Lung (tissue), 12 donors: ENCODE data around the gene SPACA4. TPM values are rescaled to one million over a fixed set of nuclear protein-coding genes. Genes with fewer than 3 reads are reported as not detected.

ENCODE experiments used
- ATAC-seq: fragments of 200-7000 bp; cut with Tn5 transposase; one replicate; pipeline ENCODE4 v1.9.1; 2020; ENCODE audit warnings: moderate number of reproducible peaks; ENCODE audit not compliant: insufficient read depth, low FRiP score
- DNase-seq, 3 donors: peaks; one replicate each; pipeline ENCODE4 v3.0.0-alpha.2; 2013 to 2017
- H3K27ac ChIP-seq, 2 donors: one replicate each; pipeline ENCODE4 v1.5.1; 2013; ENCODE audit warnings: mild to moderate bottlenecking in 2 of 2, moderate library complexity in 2 of 2, control low read depth in 1 of 2, inconsistent platforms in 1 of 2, low read depth in 1 of 2, low read length in 1 of 2
- H3K27me3 ChIP-seq, 3 donors: one replicate each; pipeline ENCODE4 v1.5.1; 2013; ENCODE audit warnings: low read length in 2 of 3; ENCODE audit not compliant: control insufficient read depth in 3 of 3, insufficient read depth in 3 of 3
- H3K36me3 ChIP-seq, 4 donors: one replicate each; pipeline ENCODE4 v1.5.1; 2013; ENCODE audit warnings: low read length in 4 of 4, mild to moderate bottlenecking in 1 of 4, moderate library complexity in 1 of 4; ENCODE audit not compliant: control insufficient read depth in 4 of 4, insufficient read depth in 4 of 4
- H3K4me1 ChIP-seq, 5 donors: one replicate each; pipeline ENCODE4 v1.5.1; 2013; ENCODE audit warnings: low read length in 5 of 5, mild to moderate bottlenecking in 2 of 5, moderate library complexity in 1 of 5; ENCODE audit not compliant: control insufficient read depth in 5 of 5, insufficient read depth in 5 of 5
- H3K4me3 ChIP-seq: one replicate; pipeline ENCODE4 v1.5.1; 2013; ENCODE audit warnings: mild to moderate bottlenecking, control low read depth, moderate library complexity
- H3K9ac ChIP-seq, 2 donors: one replicate each; pipeline ENCODE4 v1.5.1; 2013; ENCODE audit warnings: low read length in 2 of 2, control low read depth in 1 of 2; ENCODE audit not compliant: insufficient read depth in 1 of 2
- H3K9me3 ChIP-seq, 4 donors: one replicate each; pipeline ENCODE4 v1.5.1; 2013; ENCODE audit warnings: low read length in 3 of 4, mild to moderate bottlenecking in 1 of 4, moderate library complexity in 1 of 4; ENCODE audit not compliant: control insufficient read depth in 4 of 4, insufficient read depth in 3 of 4
- WGBS, 2 donors: extraction: QIAGEN DNeasy Blood & Tissue Kit; methylation state at CpG; one replicate each; pipeline ENCODE4 v1.1.7; 2013; 5-methylcytosine and 5-hydroxymethylcytosine counted together
- polyA plus RNA-seq, 2 donors: library from polyadenylated mRNA; stranded (reverse); fragments of 200-250 nt; gene quantifications; one replicate each; pipeline ENCODE4 v1.2.1, GENCODE V29; 2013
- total RNA-seq, 2 donors: library from RNA; depleted of rRNA in 1 of 2; stranded (reverse); fragments of >200 nt in 1 of 2; gene quantifications; one replicate each; pipeline ENCODE4 v1.2.1, GENCODE V29; 2014 to 2021
- TF ChIP-seq, protein P1 (sequence below): IDR thresholded peaks from 2 replicates; pipeline ENCODE4 v1.5.1; 2012; ENCODE audit warnings: mild to moderate bottlenecking; ENCODE audit errors: control extremely low read depth, extremely low read depth
- donor health status: control.
- donor health status: control.
- donor health status: Bipolar disorder and iron deficiency.
- donor health status: healthy.
- donor health status: DM: yes; HTN: yes; CAD: no.

The SPACA4 gene
- total and polyA plus RNA-seq, 4 donors = 0.03 to 0.16 TPM; not detected in 2

DNA sequence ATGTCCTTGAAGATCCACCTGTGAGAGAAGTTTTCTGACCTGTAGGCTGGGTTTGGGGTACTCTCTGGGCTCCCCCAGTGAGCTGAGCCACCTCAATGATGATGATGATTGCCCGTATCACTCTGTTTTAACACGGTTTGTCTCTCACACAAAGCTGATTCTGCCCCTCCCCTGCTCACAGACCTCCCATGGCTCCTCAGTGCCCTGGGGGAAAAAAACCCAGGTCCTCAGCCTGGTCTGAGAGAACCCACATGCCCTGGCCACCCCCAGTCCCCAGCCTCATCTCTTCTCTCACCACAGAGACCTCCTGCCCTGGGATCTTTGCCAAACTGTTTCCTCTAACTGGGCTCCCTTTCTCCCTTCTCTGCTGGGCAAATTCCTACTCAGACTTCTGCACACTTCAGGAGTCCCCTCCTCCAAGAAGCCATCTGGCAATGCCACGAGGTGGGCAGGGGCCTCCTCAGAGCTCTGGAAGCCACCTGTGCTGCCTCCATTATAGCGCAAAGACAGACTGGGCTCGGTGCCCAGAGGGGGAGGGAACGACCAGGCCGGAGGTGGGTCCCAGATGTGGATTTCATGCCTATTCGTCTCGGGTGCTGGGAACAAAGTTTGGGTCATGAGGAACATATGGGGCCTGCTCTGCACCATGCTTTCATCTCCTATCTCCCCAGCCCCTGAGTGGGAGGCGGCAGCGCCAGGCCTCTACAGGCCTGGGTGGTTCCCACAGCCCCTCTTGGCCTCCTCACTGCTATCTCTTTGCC lies 47.9 kb downstream of the SPACA4 start:
- Histone ChIP-seq H3K4me1 (peaks cover 0 to 6% (median 0%) of the 10 kb centered on the region in 5 donors), H3K27ac (no peak overlapping the region), H3K9ac (no peak overlapping the region), H3K4me3 (no peak overlapping the region), H3K36me3 (no peaks in the 10 kb centered on the region), H3K9me3 (no peaks in the 10 kb centered on the region), H3K27me3 (no peaks in the 10 kb centered on the region)
- DNase-seq (peak; percentile 4 to 41 (median 37)), ATAC-seq (no peak)
- 48 to 53% methylated on average over 11 of the region's 11 CpGs for WGBS, 2 donors
- TF ChIP-seq, protein P1, sequence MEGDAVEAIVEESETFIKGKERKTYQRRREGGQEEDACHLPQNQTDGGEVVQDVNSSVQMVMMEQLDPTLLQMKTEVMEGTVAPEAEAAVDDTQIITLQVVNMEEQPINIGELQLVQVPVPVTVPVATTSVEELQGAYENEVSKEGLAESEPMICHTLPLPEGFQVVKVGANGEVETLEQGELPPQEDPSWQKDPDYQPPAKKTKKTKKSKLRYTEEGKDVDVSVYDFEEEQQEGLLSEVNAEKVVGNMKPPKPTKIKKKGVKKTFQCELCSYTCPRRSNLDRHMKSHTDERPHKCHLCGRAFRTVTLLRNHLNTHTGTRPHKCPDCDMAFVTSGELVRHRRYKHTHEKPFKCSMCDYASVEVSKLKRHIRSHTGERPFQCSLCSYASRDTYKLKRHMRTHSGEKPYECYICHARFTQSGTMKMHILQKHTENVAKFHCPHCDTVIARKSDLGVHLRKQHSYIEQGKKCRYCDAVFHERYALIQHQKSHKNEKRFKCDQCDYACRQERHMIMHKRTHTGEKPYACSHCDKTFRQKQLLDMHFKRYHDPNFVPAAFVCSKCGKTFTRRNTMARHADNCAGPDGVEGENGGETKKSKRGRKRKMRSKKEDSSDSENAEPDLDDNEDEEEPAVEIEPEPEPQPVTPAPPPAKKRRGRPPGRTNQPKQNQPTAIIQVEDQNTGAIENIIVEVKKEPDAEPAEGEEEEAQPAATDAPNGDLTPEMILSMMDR = no peak

DNA sequence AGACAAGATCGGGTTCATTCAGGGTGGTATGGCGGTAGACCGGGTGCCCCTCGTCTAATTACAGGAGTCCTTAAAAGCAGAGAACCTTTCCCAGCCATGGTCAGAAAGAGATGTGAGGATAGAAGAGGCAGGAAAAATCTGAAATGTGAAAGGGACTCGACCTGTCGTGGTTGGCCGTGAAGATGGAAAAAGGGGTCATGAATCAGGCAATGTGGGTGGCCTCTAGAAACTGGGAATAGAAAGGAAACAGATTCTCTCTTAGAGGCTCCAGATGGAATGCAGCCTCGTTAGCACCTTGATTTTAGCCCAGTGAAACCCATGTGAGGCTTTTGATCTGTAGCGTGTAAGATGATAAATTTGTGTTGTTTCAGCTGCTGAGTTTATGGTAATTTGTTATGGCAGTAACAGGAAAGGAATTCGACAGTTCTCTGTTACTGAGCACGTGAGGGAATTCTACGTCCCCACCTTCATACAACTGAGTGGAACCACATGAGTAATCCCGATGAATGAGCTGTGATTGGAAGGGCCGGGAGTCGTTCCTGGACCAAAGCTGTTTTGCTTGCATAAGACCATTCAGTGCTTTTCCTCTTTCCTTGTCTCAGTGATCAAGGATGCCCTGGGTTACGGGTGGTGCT lies 50.4 kb downstream of the SPACA4 start:
- Histone ChIP-seq H3K4me3 (no peak overlapping the region), H3K36me3 (no peaks in the 10 kb centered on the region), H3K9ac (no peak overlapping the region), H3K9me3 (no peaks in the 10 kb centered on the region), H3K4me1 (peaks cover 0 to 7% (median 0%) of the 10 kb centered on the region in 5 donors), H3K27me3 (no peaks in the 10 kb centered on the region), H3K27ac (no peak overlapping the region)
- DNase-seq = peak in 1 of 3 donors; percentile 20
- TF ChIP-seq, protein P1 = no peak
- ATAC-seq = no peak
- 58 to 63% methylated on average over 16 of the region's 16 CpGs for WGBS, 2 donors

Other genes starting within 250 kb of the SPACA4 start
- gene TMEM143, start 242.8 kb upstream of the SPACA4 start, total RNA-seq = 10 to 100 TPM; 10.9 to 12.3 TPM
- 1 to 10 TPM; 4.1 to 7.6 TPM for gene TMEM143, start 242.8 kb upstream of the SPACA4 start, polyA plus RNA-seq
- gene SYNGR4, start 242.4 kb upstream of the SPACA4 start, total RNA-seq = not detected
- not detected for gene SYNGR4, start 242.4 kb upstream of the SPACA4 start, polyA plus RNA-seq
- 100 to 1,000 TPM; 101 to 142 TPM for gene KDELR1, start 215.2 kb upstream of the SPACA4 start, total RNA-seq
- 100 to 1,000 TPM; 108 to 156 TPM for gene KDELR1, start 215.2 kb upstream of the SPACA4 start, polyA plus RNA-seq
- gene GRIN2D, start 213.1 kb upstream of the SPACA4 start, total RNA-seq = 1 to 10 TPM in 1 of 2 donors, under 1 TPM in 1; 0.54 to 1.0 TPM
- under 1 TPM; 0.26 to 0.32 TPM for gene GRIN2D, start 213.1 kb upstream of the SPACA4 start, polyA plus RNA-seq
- gene GRWD1, start 160.8 kb upstream of the SPACA4 start, total RNA-seq = 10 to 100 TPM; 14.6 to 38.1 TPM
- 10 to 100 TPM in 1 of 2 donors, 1 to 10 TPM in 1; 8.9 to 29.2 TPM for gene GRWD1, start 160.8 kb upstream of the SPACA4 start, polyA plus RNA-seq
- under 1 TPM; 0.82 to 0.83 TPM for gene KCNJ14, start 151.2 kb upstream of the SPACA4 start, total RNA-seq
- gene KCNJ14, start 151.2 kb upstream of the SPACA4 start, polyA plus RNA-seq = under 1 TPM; 0.21 to 0.35 TPM
- 10 to 100 TPM; 45.3 to 72.5 TPM for gene CYTH2, start 137.4 kb upstream of the SPACA4 start, total RNA-seq
- 10 to 100 TPM; 44.1 to 53.1 TPM for gene CYTH2, start 137.4 kb upstream of the SPACA4 start, polyA plus RNA-seq
- gene LMTK3, start 94.9 kb upstream of the SPACA4 start, total RNA-seq = 10 to 100 TPM in 1 of 2 donors, 1 to 10 TPM in 1; 3.1 to 10.7 TPM
- 1 to 10 TPM; 1.9 to 6.5 TPM for gene LMTK3, start 94.9 kb upstream of the SPACA4 start, polyA plus RNA-seq
- gene SULT2B1, start 54.6 kb upstream of the SPACA4 start, total RNA-seq = 10 to 100 TPM in 1 of 2 donors, 1 to 10 TPM in 1; 1.2 to 10.5 TPM
- gene SULT2B1, start 54.6 kb upstream of the SPACA4 start, polyA plus RNA-seq = 10 to 100 TPM; 10.9 to 22.9 TPM
- gene FAM83E, start 8.3 kb downstream of the SPACA4 start, total RNA-seq = 10 to 100 TPM; 22.2 to 41.1 TPM
- 10 to 100 TPM; 32.3 to 43.8 TPM for gene FAM83E, start 8.3 kb downstream of the SPACA4 start, polyA plus RNA-seq
- gene RPL18, start 12.4 kb downstream of the SPACA4 start, total RNA-seq = 1,000 to 10,000 TPM; 1,019 to 1,119 TPM
- gene RPL18, start 12.4 kb downstream of the SPACA4 start, polyA plus RNA-seq = 1,000 to 10,000 TPM; 1,696 to 3,542 TPM
- gene SPHK2, start 12.8 kb downstream of the SPACA4 start, total RNA-seq = 10 to 100 TPM; 10.3 to 35.3 TPM
- gene SPHK2, start 12.8 kb downstream of the SPACA4 start, polyA plus RNA-seq = 10 to 100 TPM; 18.3 to 19.8 TPM
- 10 to 100 TPM in 1 of 2 donors, 1 to 10 TPM in 1; 9.4 to 10.3 TPM for gene DBP, start 30.6 kb downstream of the SPACA4 start, total RNA-seq
- gene DBP, start 30.6 kb downstream of the SPACA4 start, polyA plus RNA-seq = 10 to 100 TPM in 1 of 2 donors, 1 to 10 TPM in 1; 6.8 to 16.8 TPM
- 1 to 10 TPM in 1 of 2 donors, under 1 TPM in 1; 0.88 to 5.4 TPM for gene CA11, start 39.4 kb downstream of the SPACA4 start, total RNA-seq
- 10 to 100 TPM in 1 of 2 donors, 1 to 10 TPM in 1; 4.8 to 13.0 TPM for gene CA11, start 39.4 kb downstream of the SPACA4 start, polyA plus RNA-seq
- under 1 TPM; 0.26 to 0.28 TPM for gene NTN5, start 66.3 kb downstream of the SPACA4 start, total RNA-seq
- under 1 TPM; 0.11 to 0.28 TPM for gene NTN5, start 66.3 kb downstream of the SPACA4 start, polyA plus RNA-seq
- gene FUT2, start 89.2 kb downstream of the SPACA4 start, total RNA-seq = 1 to 10 TPM in 1 of 2 donors, under 1 TPM in 1; 0.40 to 5.6 TPM
- 1 to 10 TPM; 4.4 to 6.5 TPM for gene FUT2, start 89.2 kb downstream of the SPACA4 start, polyA plus RNA-seq
- 1 to 10 TPM; 1.3 to 1.5 TPM for gene MAMSTR, start 113.0 kb downstream of the SPACA4 start, total RNA-seq
- gene MAMSTR, start 113.0 kb downstream of the SPACA4 start, polyA plus RNA-seq = 1 to 10 TPM in 1 of 2 donors, under 1 TPM in 1; 0.48 to 1.2 TPM
- 10 to 100 TPM; 26.2 to 32.8 TPM for gene RASIP1, start 133.9 kb downstream of the SPACA4 start, total RNA-seq
- 10 to 100 TPM; 24.7 to 37.9 TPM for gene RASIP1, start 133.9 kb downstream of the SPACA4 start, polyA plus RNA-seq
- 1 to 10 TPM; 1.2 to 3.1 TPM for gene IZUMO1, start 140.2 kb downstream of the SPACA4 start, total RNA-seq
- gene IZUMO1, start 140.2 kb downstream of the SPACA4 start, polyA plus RNA-seq = 1 to 10 TPM in 1 of 2 donors, under 1 TPM in 1; 0.97 to 2.4 TPM
- 10 to 100 TPM in 1 of 2 donors, 1 to 10 TPM in 1; 5.1 to 12.4 TPM for gene FUT1, start 145.9 kb downstream of the SPACA4 start, total RNA-seq
- 1 to 10 TPM; 5.5 to 8.6 TPM for gene FUT1, start 145.9 kb downstream of the SPACA4 start, polyA plus RNA-seq
- not detected for gene FGF21, start 148.8 kb downstream of the SPACA4 start, total RNA-seq
- not detected for gene FGF21, start 148.8 kb downstream of the SPACA4 start, polyA plus RNA-seq
- 10 to 100 TPM; 36.5 to 93.7 TPM for gene BCAT2, start 204.3 kb downstream of the SPACA4 start, total RNA-seq
- gene BCAT2, start 204.3 kb downstream of the SPACA4 start, polyA plus RNA-seq = 10 to 100 TPM; 63.9 to 72.7 TPM
- 10 to 100 TPM; 12.8 to 17.9 TPM for gene HSD17B14, start 229.7 kb downstream of the SPACA4 start, total RNA-seq
- 10 to 100 TPM in 1 of 2 donors, 1 to 10 TPM in 1; 9.0 to 39.1 TPM for gene HSD17B14, start 229.7 kb downstream of the SPACA4 start, polyA plus RNA-seq